HEK293 (cell line): ENCODE results near the gene SLIT2.
A peak's percentile ranks its signal among the peaks of the same experiment; 100 is the strongest.

ENCODE experiments used
- BCL11B ChIP-seq: fragments of 450-650 bp; formaldehyde crosslinking; IDR thresholded peaks from 2 replicates; pipeline ENCODE4 v1.5.1; 2016; ENCODE audit warnings: low read depth, missing biosample characterization, missing genetic modification characterization
- IKZF3 ChIP-seq: fragments of 450-650 bp; IDR thresholded peaks from 2 replicates; pipeline ENCODE4 v1.5.0; 2018; ENCODE audit warnings: missing biosample characterization, mild to moderate bottlenecking, missing genetic modification characterization, moderate library complexity
- KLF16 ChIP-seq: fragments of 450-650 bp; formaldehyde crosslinking; IDR thresholded peaks from 2 replicates; pipeline ENCODE4 v1.5.1; 2017; ENCODE audit warnings: missing biosample characterization, missing genetic modification characterization
- KLF7 ChIP-seq: fragments of 450-650 bp; formaldehyde crosslinking; IDR thresholded peaks from 2 replicates; pipeline ENCODE4 v1.5.1; 2016; ENCODE audit warnings: missing biosample characterization, missing genetic modification characterization, borderline replicate concordance
- ZBTB10 ChIP-seq: fragments of 450-650 bp; formaldehyde crosslinking; IDR thresholded peaks from 2 replicates; pipeline ENCODE4 v1.5.1; 2016; ENCODE audit warnings: missing biosample characterization, missing genetic modification characterization
- ZBTB6 ChIP-seq: fragments of 450-650 bp; formaldehyde crosslinking; IDR thresholded peaks from 2 replicates; pipeline ENCODE4 v1.5.1; 2017; ENCODE audit warnings: missing biosample characterization, missing genetic modification characterization
- ZNF148 ChIP-seq: fragments of 450-650 bp; formaldehyde crosslinking; IDR thresholded peaks from 2 replicates; pipeline ENCODE4 v1.5.0; 2017; ENCODE audit warnings: missing biosample characterization, missing genetic modification characterization, borderline replicate concordance
- ZNF174 ChIP-seq: fragments of 450-650 bp; formaldehyde crosslinking; IDR thresholded peaks from 2 replicates; pipeline ENCODE4 v1.5.0; 2017; ENCODE audit warnings: missing biosample characterization, mild to moderate bottlenecking, missing genetic modification characterization
- ZNF184 ChIP-seq: fragments of 450-650 bp; IDR thresholded peaks from 2 replicates; pipeline ENCODE4 v1.5.1; 2018; ENCODE audit warnings: missing biosample characterization, mild to moderate bottlenecking, missing genetic modification characterization
- ZNF19 ChIP-seq: fragments of 450-650 bp; formaldehyde crosslinking; IDR thresholded peaks from 2 replicates; pipeline ENCODE4; 2016; ENCODE audit warnings: missing biosample characterization, missing genetic modification characterization, low read depth
- ZNF214 ChIP-seq: fragments of 450-650 bp; formaldehyde crosslinking; IDR thresholded peaks from 2 replicates; pipeline ENCODE4 v1.5.1; 2017; ENCODE audit warnings: missing biosample characterization, mild to moderate bottlenecking, missing genetic modification characterization, borderline replicate concordance
- ZNF510 ChIP-seq: fragments of 450-650 bp; formaldehyde crosslinking; IDR thresholded peaks from 2 replicates; pipeline ENCODE4 v1.5.1; 2018; ENCODE audit warnings: mild to moderate bottlenecking, missing genetic modification characterization, missing biosample characterization; ENCODE audit not compliant: insufficient replicate concordance
- ZNF514 ChIP-seq: fragments of 450-650 bp; formaldehyde crosslinking; IDR thresholded peaks from 2 replicates; pipeline ENCODE4 v1.5.1; 2016; ENCODE audit warnings: missing biosample characterization, missing genetic modification characterization
- ZNF529 ChIP-seq: fragments of 450-650 bp; formaldehyde crosslinking; IDR thresholded peaks from 2 replicates; pipeline ENCODE4 v1.5.1; 2017; ENCODE audit warnings: missing genetic modification characterization, missing biosample characterization; ENCODE audit not compliant: insufficient replicate concordance
- ZNF626 ChIP-seq: fragments of 450-650 bp; sonication (Bioruptor Pico); formaldehyde crosslinking; IDR thresholded peaks from 2 replicates; pipeline ENCODE4 v1.5.1; 2018; ENCODE audit warnings: missing biosample characterization, missing genetic modification characterization, inconsistent platforms
- ZNF658 ChIP-seq: fragments of 450-650 bp; formaldehyde crosslinking; IDR thresholded peaks from 2 replicates; pipeline ENCODE4; 2016; ENCODE audit warnings: missing biosample characterization, missing genetic modification characterization
- ZNF785 ChIP-seq: fragments of 450-650 bp; formaldehyde crosslinking; IDR thresholded peaks from 2 replicates; pipeline ENCODE4 v1.5.1; 2016; ENCODE audit warnings: missing biosample characterization, missing genetic modification characterization
- ZNF837 ChIP-seq: fragments of 450-650 bp; formaldehyde crosslinking; IDR thresholded peaks from 2 replicates; pipeline ENCODE4 v1.5.1; 2016; ENCODE audit warnings: missing biosample characterization, missing genetic modification characterization
- ZSCAN23 ChIP-seq: fragments of 450-650 bp; formaldehyde crosslinking; IDR thresholded peaks from 2 replicates; pipeline ENCODE4 v1.5.1; 2016; ENCODE audit warnings: missing biosample characterization, missing genetic modification characterization
- TF ChIP-seq, protein P1 (sequence below): fragments of 450-650 bp; formaldehyde crosslinking; IDR thresholded peaks from 2 replicates; pipeline ENCODE4 v1.5.1; 2017; ENCODE audit warnings: missing biosample characterization, mild to moderate bottlenecking, missing genetic modification characterization, moderate library complexity
- TF ChIP-seq, protein P2 (sequence below): fragments of 450-650 bp; formaldehyde crosslinking; IDR thresholded peaks from 2 replicates; pipeline ENCODE4 v1.5.1; 2016; ENCODE audit warnings: missing biosample characterization, missing genetic modification characterization
- TF ChIP-seq, protein P3 (sequence below): fragments of 450-650 bp; formaldehyde crosslinking; IDR thresholded peaks from 2 replicates; pipeline ENCODE4 v1.5.1; 2016; ENCODE audit warnings: missing biosample characterization, missing genetic modification characterization

The SLIT2 gene

GRCh38 chr4:20284990-20285389, 33.3 kb downstream of the SLIT2 start (continued):
- TF ChIP-seq ZNF148 (no peak), ZBTB10 (no peak), ZNF514 (no peak), KLF16 (tag by site-specific recombination) (no peak), IKZF3 (tag by site-specific recombination) (no peak; the same call in 1 of the 2 replicates), ZNF626 (tag by site-specific recombination) (no peak), ZNF214 (no peak), ZNF529 (tag by site-specific recombination) (no peak), ZNF658 (tag by site-specific recombination) (no peak), ZNF19 (no peak), ZNF837 (tag by site-specific recombination) (no peak), BCL11B (no peak), ZBTB6 (tag by site-specific recombination) (no peak; the same call in 1 of the 2 replicates), ZNF785 (tag by site-specific recombination) (no peak), ZSCAN23 (tag by site-specific recombination) (0 out of 2 replicates have a peak, but pooled peaks have one; percentile 65), ZNF184 (no peak), ZNF510 (tag by site-specific recombination) (no peak), ZNF174 (no peak), KLF7 (no peak)
- TF ChIP-seq, protein P1, sequence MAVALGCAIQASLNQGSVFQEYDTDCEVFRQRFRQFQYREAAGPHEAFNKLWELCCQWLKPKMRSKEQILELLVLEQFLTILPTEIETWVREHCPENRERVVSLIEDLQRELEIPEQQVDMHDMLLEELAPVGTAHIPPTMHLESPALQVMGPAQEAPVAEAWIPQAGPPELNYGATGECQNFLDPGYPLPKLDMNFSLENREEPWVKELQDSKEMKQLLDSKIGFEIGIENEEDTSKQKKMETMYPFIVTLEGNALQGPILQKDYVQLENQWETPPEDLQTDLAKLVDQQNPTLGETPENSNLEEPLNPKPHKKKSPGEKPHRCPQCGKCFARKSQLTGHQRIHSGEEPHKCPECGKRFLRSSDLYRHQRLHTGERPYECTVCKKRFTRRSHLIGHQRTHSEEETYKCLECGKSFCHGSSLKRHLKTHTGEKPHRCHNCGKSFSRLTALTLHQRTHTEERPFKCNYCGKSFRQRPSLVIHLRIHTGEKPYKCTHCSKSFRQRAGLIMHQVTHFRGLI, result no peak
- TF ChIP-seq, protein P2, sequence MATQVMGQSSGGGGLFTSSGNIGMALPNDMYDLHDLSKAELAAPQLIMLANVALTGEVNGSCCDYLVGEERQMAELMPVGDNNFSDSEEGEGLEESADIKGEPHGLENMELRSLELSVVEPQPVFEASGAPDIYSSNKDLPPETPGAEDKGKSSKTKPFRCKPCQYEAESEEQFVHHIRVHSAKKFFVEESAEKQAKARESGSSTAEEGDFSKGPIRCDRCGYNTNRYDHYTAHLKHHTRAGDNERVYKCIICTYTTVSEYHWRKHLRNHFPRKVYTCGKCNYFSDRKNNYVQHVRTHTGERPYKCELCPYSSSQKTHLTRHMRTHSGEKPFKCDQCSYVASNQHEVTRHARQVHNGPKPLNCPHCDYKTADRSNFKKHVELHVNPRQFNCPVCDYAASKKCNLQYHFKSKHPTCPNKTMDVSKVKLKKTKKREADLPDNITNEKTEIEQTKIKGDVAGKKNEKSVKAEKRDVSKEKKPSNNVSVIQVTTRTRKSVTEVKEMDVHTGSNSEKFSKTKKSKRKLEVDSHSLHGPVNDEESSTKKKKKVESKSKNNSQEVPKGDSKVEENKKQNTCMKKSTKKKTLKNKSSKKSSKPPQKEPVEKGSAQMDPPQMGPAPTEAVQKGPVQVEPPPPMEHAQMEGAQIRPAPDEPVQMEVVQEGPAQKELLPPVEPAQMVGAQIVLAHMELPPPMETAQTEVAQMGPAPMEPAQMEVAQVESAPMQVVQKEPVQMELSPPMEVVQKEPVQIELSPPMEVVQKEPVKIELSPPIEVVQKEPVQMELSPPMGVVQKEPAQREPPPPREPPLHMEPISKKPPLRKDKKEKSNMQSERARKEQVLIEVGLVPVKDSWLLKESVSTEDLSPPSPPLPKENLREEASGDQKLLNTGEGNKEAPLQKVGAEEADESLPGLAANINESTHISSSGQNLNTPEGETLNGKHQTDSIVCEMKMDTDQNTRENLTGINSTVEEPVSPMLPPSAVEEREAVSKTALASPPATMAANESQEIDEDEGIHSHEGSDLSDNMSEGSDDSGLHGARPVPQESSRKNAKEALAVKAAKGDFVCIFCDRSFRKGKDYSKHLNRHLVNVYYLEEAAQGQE, result no peak
- TF ChIP-seq, protein P3, sequence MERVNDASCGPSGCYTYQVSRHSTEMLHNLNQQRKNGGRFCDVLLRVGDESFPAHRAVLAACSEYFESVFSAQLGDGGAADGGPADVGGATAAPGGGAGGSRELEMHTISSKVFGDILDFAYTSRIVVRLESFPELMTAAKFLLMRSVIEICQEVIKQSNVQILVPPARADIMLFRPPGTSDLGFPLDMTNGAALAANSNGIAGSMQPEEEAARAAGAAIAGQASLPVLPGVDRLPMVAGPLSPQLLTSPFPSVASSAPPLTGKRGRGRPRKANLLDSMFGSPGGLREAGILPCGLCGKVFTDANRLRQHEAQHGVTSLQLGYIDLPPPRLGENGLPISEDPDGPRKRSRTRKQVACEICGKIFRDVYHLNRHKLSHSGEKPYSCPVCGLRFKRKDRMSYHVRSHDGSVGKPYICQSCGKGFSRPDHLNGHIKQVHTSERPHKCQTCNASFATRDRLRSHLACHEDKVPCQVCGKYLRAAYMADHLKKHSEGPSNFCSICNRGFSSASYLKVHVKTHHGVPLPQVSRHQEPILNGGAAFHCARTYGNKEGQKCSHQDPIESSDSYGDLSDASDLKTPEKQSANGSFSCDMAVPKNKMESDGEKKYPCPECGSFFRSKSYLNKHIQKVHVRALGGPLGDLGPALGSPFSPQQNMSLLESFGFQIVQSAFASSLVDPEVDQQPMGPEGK (tag by site-specific recombination), result no peak
